ENCODE measurements around the gene HCN4.
A peak's percentile ranks its signal among the peaks of the same experiment; 100 is the strongest.
"Not testable (repeated sequence)": the region's sequence is repeated elsewhere in the genome, so short reads cannot be mapped to it uniquely, and the experiment has no call there.

The HCN4 gene

DNA sequence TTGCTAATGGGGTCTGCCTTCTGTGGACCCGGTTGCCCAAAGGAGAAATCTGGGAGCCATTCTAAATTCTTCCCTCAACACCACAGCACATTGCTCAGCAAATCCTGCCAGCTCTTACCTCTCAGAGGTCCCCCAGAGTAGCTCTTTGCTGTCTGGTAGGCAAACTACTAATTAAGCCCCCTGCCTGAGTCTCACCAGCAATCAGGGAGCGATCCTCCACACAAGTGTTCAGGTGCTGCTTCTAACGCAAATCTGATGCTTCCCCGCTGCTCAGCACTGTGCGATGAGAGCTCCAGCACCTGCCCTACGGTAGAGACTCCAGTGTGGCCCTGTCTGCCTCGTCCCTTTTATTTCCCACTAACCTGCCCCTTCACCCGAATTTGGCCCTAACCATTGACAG is 60.5 kb downstream of the HCN4 start:
- TF ChIP-seq, protein P1, sequence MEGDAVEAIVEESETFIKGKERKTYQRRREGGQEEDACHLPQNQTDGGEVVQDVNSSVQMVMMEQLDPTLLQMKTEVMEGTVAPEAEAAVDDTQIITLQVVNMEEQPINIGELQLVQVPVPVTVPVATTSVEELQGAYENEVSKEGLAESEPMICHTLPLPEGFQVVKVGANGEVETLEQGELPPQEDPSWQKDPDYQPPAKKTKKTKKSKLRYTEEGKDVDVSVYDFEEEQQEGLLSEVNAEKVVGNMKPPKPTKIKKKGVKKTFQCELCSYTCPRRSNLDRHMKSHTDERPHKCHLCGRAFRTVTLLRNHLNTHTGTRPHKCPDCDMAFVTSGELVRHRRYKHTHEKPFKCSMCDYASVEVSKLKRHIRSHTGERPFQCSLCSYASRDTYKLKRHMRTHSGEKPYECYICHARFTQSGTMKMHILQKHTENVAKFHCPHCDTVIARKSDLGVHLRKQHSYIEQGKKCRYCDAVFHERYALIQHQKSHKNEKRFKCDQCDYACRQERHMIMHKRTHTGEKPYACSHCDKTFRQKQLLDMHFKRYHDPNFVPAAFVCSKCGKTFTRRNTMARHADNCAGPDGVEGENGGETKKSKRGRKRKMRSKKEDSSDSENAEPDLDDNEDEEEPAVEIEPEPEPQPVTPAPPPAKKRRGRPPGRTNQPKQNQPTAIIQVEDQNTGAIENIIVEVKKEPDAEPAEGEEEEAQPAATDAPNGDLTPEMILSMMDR (IDR thresholded peaks at IDR 0.05; ENCODE audit: low read depth, low read length): no peak
- no peaks in the 10 kb centered on the region for H3K9me3 ChIP-seq
- no peak overlapping the region for H3K4me3 ChIP-seq (ENCODE audit: low read depth, low read length)
- H3K36me3 ChIP-seq: no peaks in the 10 kb centered on the region
- H3K4me1 ChIP-seq: no peaks in the 10 kb centered on the region; the same call in 1 of the 2 replicates
- H3K27me3 ChIP-seq: no peaks in the 10 kb centered on the region
- DNase-seq: no peak

DNA sequence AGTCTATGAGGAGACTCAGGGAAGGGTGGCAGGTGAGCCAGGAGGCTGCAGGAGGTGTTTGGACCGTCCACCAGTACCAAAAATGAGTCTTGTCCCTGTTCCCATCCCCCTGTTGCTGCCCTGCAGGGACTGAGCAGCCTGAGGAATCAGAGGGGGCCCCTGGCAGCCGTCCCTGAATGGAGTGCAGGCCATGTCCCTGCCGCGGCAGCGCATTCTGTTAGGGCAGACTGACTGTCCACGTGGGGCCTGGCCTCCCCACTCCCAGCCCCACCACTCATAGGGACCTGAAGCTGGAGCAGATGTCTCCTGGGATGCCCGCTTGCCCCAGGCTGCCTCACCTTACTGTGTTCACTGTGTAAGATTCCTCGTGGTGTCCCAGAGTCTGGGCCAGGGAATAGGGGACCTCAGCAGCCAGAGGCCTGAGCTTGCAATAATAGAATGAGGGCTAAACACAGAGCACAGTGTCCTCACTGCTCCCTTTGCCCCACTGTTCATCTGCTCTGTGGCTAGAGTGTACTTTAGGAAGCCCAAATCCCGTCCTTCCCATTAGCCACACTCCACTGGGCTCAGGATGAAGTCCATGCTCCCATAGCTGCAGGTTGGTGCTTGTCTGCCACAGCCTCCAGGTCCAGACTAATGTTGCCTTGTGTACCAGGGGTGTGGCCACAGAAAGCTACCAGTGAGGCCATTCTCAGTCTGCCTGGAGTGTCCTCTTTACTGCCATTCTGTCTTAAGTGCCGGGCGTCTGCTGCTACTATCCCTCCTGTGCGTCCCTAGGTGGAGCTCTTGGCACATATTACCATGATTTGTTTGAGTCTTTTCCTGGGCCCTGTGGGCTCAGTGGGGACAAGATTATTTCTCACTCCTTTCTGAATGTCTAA is 63.2 kb downstream of the HCN4 start:
- no peaks in the 10 kb centered on the region for H3K9me3 ChIP-seq
- no peaks in the 10 kb centered on the region; the same call in 1 of the 2 replicates for H3K4me1 ChIP-seq
- DNase-seq: peak; percentile 69
- no peaks in the 10 kb centered on the region for H3K27me3 ChIP-seq
- H3K4me3 ChIP-seq (ENCODE audit: low read depth, low read length): peak overlapping the region; percentile 32
- TF ChIP-seq, protein P1 (IDR thresholded peaks at IDR 0.05; ENCODE audit: low read depth, low read length): peak; percentile 86
- H3K36me3 ChIP-seq: no peaks in the 10 kb centered on the region

DNA sequence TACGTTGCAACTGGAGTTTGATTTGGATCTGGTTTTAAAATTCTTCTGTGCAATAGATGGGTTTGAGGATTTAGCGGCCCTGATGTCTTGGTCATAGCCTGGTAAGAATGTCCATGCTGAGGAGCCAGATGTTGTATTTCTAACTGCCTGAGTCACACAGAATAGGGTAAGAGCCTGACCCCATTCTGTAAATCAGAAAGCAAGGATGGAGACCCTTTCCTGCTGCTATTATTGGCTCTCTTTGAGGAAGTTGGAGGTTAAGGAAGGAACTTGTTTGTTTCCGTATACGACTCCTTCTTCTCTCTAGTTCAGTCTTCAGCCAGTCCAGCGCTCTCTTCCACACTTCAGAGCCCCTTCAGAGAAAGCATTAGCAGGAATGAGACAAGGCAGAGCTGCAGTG is 65.1 kb downstream of the HCN4 start:
- Histone ChIP-seq H3K36me3 (no peaks in the 10 kb centered on the region), H3K4me3 (ENCODE audit: low read depth, low read length) (no peak overlapping the region), H3K9me3 (no peaks in the 10 kb centered on the region), H3K4me1 (no peaks in the 10 kb centered on the region; the same call in 1 of the 2 replicates), H3K27me3 (no peaks in the 10 kb centered on the region)
- DNase-seq: no peak
- TF ChIP-seq, protein P1 (IDR thresholded peaks at IDR 0.05; ENCODE audit: low read depth, low read length): no peak

DNA sequence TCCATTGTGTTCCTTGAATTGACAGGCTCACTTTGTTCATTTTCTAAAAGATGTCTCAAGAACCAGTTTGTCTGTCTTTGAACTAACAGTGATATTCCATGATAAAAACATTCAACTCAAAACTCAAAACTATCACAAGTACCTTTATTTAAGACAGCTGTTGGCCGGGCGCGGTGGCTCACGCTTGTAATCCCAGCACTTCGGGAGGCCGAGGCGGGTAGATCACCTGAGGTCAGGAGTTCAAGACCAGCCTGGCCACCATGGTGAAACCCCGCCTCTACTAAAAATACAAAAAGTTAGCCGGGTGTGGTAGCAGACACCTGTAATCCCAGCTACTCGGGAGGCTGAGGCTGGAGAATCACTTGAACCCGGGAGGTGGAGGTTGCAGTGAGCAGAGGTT is 68.5 kb downstream of the HCN4 start:
- H3K9me3 ChIP-seq; H3K27me3 ChIP-seq; DNase-seq; H3K4me3 ChIP-seq (ENCODE audit: low read depth, low read length); H3K4me1 ChIP-seq; H3K36me3 ChIP-seq: not testable (repeated sequence)

DNA sequence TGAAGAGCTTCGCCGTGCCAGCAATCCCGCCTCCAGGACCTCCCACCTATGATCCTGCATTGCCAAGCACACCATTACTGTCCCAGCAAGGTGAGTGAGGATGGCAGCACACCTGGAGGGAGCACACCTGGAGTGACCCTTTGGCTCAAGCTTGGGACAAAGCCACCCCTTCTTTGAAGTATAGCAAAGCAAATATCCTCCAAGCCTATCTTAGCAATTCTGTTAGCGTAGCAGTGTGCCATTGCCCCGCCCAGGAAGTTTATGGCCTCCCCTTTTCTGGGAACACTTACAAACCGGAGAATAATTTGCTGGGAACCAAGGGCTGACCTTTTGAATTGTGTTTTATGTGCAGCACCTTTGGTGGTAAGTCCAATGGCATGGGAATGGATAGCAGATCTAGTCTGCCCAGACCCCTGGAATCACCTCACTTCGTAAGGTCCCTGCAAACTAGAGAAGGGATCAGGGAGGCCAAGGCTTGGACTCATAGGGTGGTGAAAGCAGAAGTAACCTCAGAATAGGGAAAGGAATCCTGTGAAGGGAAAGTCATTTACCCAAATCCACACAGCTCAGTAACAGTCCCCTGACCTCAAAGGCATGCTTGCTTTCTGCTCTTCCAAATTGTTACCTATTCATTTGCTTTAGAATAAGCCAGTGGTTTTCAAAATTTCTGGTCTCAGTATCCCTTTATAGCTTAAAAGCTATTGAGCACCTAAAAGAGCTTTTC is 70.1 kb downstream of the HCN4 start:
- Histone ChIP-seq H3K4me3 (ENCODE audit: low read depth, low read length) (no peak overlapping the region), H3K27me3 (no peaks in the 10 kb centered on the region), H3K4me1 (no peaks in the 10 kb centered on the region), H3K36me3 (no peaks in the 10 kb centered on the region), H3K9me3 (no peaks in the 10 kb centered on the region)
- no peak for DNase-seq
- TF ChIP-seq, protein P1 (IDR thresholded peaks at IDR 0.05; ENCODE audit: low read depth, low read length): no peak

DNA sequence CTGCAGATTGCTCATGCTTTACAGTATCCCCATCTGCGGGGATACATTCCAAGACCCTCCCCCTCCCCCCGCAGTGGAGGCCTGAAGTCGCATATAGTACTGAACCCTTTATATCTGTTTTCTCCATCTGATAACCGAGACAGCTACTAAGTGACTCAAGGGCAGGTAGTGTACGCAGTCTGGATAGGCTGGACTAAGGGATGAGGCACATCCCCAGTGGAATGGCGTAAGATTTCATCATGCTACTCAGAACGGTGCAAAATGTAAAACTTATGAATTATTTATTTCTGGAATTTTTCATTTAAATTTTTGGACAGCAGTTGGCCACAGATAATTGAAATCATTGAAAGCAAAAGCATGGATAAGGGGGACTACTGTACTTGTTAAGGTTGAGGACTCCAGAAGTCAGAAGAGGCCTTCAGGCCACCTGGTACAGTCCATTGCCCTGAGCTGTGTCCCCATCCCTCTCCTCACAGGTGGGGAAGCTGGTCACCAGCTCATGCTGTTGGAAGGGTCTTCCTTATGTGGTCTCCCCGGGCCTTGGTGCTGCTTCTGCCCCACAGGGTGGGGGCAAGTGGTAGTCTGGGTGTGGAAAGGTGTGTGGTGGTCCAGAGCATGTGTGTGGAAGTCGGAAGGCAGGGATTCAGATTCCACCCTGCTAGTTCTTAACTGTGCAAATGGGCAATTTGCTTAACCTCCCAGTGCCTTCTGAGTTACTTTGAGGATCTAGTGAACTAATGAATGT is 72.0 kb downstream of the HCN4 start:
- TF ChIP-seq, protein P1 (IDR thresholded peaks at IDR 0.05; ENCODE audit: low read depth, low read length): no peak
- Histone ChIP-seq H3K36me3 (no peaks in the 10 kb centered on the region), H3K9me3 (no peaks in the 10 kb centered on the region), H3K4me3 (ENCODE audit: low read depth, low read length) (no peak overlapping the region), H3K4me1 (no peaks in the 10 kb centered on the region), H3K27me3 (peaks cover 3% of the 10 kb centered on the region; the same call in 1 of the 2 replicates)
- no peak for DNase-seq
